Endothelial cell of umbilical vein (primary cell): Measurements from ENCODE around the gene SPZ1. TPM values are rescaled to one million over a fixed set of nuclear protein-coding genes. Genes with fewer than 3 reads are reported as not detected.
A peak's percentile ranks its signal among the peaks of the same experiment; 100 is the strongest.

Experiments
- BruUV-seq: library from RNA; stranded (reverse); fragments of 400-500 nt; replicated peaks from 2 replicates; lab custom pipeline; 2021; lab: Mats Ljungman, UMichigan
- CTCF ChIA-PET: fragments of 300-600, 350-600 bp; sonication (Branson Sonifier 250); formaldehyde crosslinking; loops from one replicate; lab custom pipeline; 2021; ENCODE audit warnings: antibody characterized with exemption, inconsistent platforms; lab: Charles Lee
- POLR2A ChIA-PET: fragments of 300-600, 350-600 bp; sonication (Branson Sonifier 250); formaldehyde crosslinking; loops from one replicate; lab custom pipeline; 2021; ENCODE audit warnings: antibody characterized with exemption, inconsistent platforms; lab: Charles Lee
- DNase-seq: peaks from one replicate; pipeline ENCODE4 v3.0.0-alpha.2; 2011; ENCODE audit warnings: low read depth, low spot score
- FAIRE-seq: peaks from 2 replicates; lab custom pipeline; 2011; peaks lifted over from hg19 to GRCh38; lab: Jason Lieb, UNC
- H2AFZ ChIP-seq: 2 replicates; pipeline ENCODE4 v1.6.0; 2012; ENCODE audit warnings: low read depth, low read length, control low read depth, inconsistent platforms
- H3K27ac ChIP-seq: 2 replicates; pipeline ENCODE4 v1.5.1; 2011; ENCODE audit warnings: low read depth, mild to moderate bottlenecking, control low read depth, low read length, moderate library complexity; ENCODE audit not compliant: insufficient read depth
- H3K27me3 ChIP-seq, 2 experiments: 2 replicates each; pipeline versions ENCODE4 v1.6.0 to v1.6.1; 2011; ENCODE audit warnings: low read length in 2 of 2, mixed read lengths in 1 of 2; ENCODE audit not compliant: control insufficient read depth in 2 of 2, insufficient read depth in 2 of 2
- H3K36me3 ChIP-seq, 2 experiments: 2 replicates in 1 of 2; 3 replicates in 1 of 2; pipeline ENCODE4 v1.5.1; 2011; ENCODE audit warnings: low read length in 2 of 2, mild to moderate bottlenecking in 1 of 2, moderate library complexity in 1 of 2; ENCODE audit not compliant: control insufficient read depth in 2 of 2, insufficient read depth in 2 of 2; ENCODE audit errors: extremely low read depth in 1 of 2
- H3K4me1 ChIP-seq: 3 replicates; pipeline ENCODE4 v1.5.1; 2011; ENCODE audit warnings: mild to moderate bottlenecking, low read length; ENCODE audit not compliant: control insufficient read depth, insufficient read depth; ENCODE audit errors: extremely low read depth
- H3K4me2 ChIP-seq: 2 replicates; pipeline ENCODE4 v1.6.1; 2011; ENCODE audit warnings: low read length, control low read depth, mixed read lengths; ENCODE audit not compliant: insufficient read depth
- H3K4me3 ChIP-seq, 3 experiments: fragments of 200-600 bp in 1 of 3; sonication (generic), shearing (Covaris generic) in 1 of 3; replicated peaks in 1 of 3; 2 replicates each; pipeline ENCODE4 v1.5.1; 2011 to 2016; ENCODE audit warnings: control low read depth in 3 of 3, low read length in 3 of 3, mild to moderate bottlenecking in 2 of 3, inconsistent platforms in 1 of 3, low read depth in 1 of 3, moderate library complexity in 1 of 3; ENCODE audit not compliant: insufficient read depth in 1 of 3
- H3K79me2 ChIP-seq: 2 replicates; pipeline ENCODE4 v1.6.0; 2012; ENCODE audit warnings: low read length, inconsistent platforms; ENCODE audit not compliant: control insufficient read depth, insufficient read depth
- H3K9ac ChIP-seq: replicated peaks from 2 replicates; pipeline ENCODE3; 2011; ENCODE audit warnings: low read length, control low read depth; ENCODE audit not compliant: insufficient read depth; ENCODE audit errors: extremely low read depth
- H3K9me1 ChIP-seq: replicated peaks from 3 replicates; pipeline ENCODE4 v1.6.0; 2011; ENCODE audit warnings: mild to moderate bottlenecking, low read length; ENCODE audit not compliant: control insufficient read depth, insufficient read depth; ENCODE audit errors: extremely low read depth
- H3K9me3 ChIP-seq: replicated peaks from 2 replicates; pipeline ENCODE4 v1.5.1; 2012; ENCODE audit warnings: low read length, inconsistent platforms; ENCODE audit not compliant: control insufficient read depth, insufficient read depth
- H4K20me1 ChIP-seq: replicated peaks from 2 replicates; pipeline ENCODE3; 2011; ENCODE audit warnings: mild to moderate bottlenecking, low read length; ENCODE audit not compliant: control insufficient read depth, insufficient read depth; ENCODE audit errors: extremely low read depth
- CTCF ChIP-seq, 2 donors: IDR thresholded peaks; 1 replicate in 1 of 2; 2 replicates in 1 of 2; pipeline ENCODE4 v1.5.1; 2011; ENCODE audit warnings: low read length in 2 of 2, mild to moderate bottlenecking in 2 of 2, moderate library complexity in 2 of 2, control low read depth in 1 of 2, inconsistent platforms in 1 of 2, low read depth in 1 of 2; ENCODE audit not compliant: insufficient read depth in 1 of 2; ENCODE audit errors: extremely low read depth in 1 of 2
- EZH2 ChIP-seq: IDR thresholded peaks from 2 replicates; pipeline ENCODE4 v1.6.1; 2012; ENCODE audit warnings: borderline replicate concordance, low read depth, mild to moderate bottlenecking, moderate library complexity, low read length, inconsistent platforms; ENCODE audit not compliant: severe bottlenecking
- FOS ChIP-seq: IDR thresholded peaks from 2 replicates; pipeline ENCODE4 v1.6.1; 2011; ENCODE audit warnings: mild to moderate bottlenecking, low read length, moderate library complexity, borderline replicate concordance; ENCODE audit not compliant: insufficient read depth
- GATA2 ChIP-seq: IDR thresholded peaks from 2 replicates; pipeline ENCODE4 v1.7.0; 2011; ENCODE audit warnings: low read depth, mild to moderate bottlenecking, moderate library complexity, mixed read lengths, low read length; ENCODE audit not compliant: insufficient read length, insufficient read depth
- JUN ChIP-seq: IDR thresholded peaks from 2 replicates; pipeline ENCODE4 v1.6.1; 2011; ENCODE audit warnings: borderline replicate concordance, low read depth; ENCODE audit not compliant: insufficient read length, insufficient read depth
- MAX ChIP-seq: IDR thresholded peaks from 2 replicates; pipeline ENCODE4 v1.6.1; 2011; ENCODE audit not compliant: insufficient read depth, insufficient read length
- MYC ChIP-seq: IDR thresholded peaks from one replicate; pipeline ENCODE4 v1.6.1; 2011; ENCODE audit warnings: mild to moderate bottlenecking, low read depth, low read length
- POLR2A ChIP-seq: IDR thresholded peaks from 2 replicates; pipeline ENCODE4 v1.6.1; 2012; ENCODE audit warnings: low read depth, mild to moderate bottlenecking, control low read depth, low read length
- POLR2AphosphoS5 ChIP-seq: IDR thresholded peaks from 2 replicates; pipeline ENCODE4 v1.6.1; 2012; ENCODE audit warnings: low read depth, mild to moderate bottlenecking, control low read depth, low read length, moderate library complexity; ENCODE audit not compliant: insufficient read depth
- dilution Hi-C: fragments of 300-500 bp; cut with MboI; formaldehyde crosslinking; loops from one replicate; pipeline ENCODE4 v1.15.0; 2019; ENCODE audit warnings: low sequenced_read_pairs; ENCODE audit not compliant: extremely low pct_ligation_motif_present
- intact Hi-C: fragments of 100-400 bp; cut with micrococcal nuclease; formaldehyde crosslinking; loops from one replicate; pipeline ENCODE4 v1.10.0; 2022
- polyA plus RNA-seq, 4 experiments: library from polyadenylated mRNA; depleted of rRNA in 3 of 4; stranded (reverse) in 3 of 4; unstranded in 1 of 4; fragments of >200 nt; gene quantifications; 2 replicates each; pipeline versions ENCODE4 v1.2.1 to v1.2.3, GENCODE V29; 2011 to 2012; ENCODE audit warnings: missing spikeins in 1 of 4
- total RNA-seq: library from RNA; stranded (reverse); gene quantifications from 2 replicates; pipeline ENCODE4 v1.2.3, GENCODE V29; 2021

Gene SPZ1
- total and polyA plus RNA-seq, 2 donors (not counting 3 experiments of a cell fraction or from before 2014, with no cell fraction given), result not detected

GRCh38 chr5:80346055-80346454, 26.3 kb downstream of the SPZ1 start:
- dilution Hi-C loops (no loop called here), intact Hi-C loops (no loop called here)
- Histone ChIP-seq H4K20me1 (no peaks in the 10 kb centered on the region), H3K9me3 (no peaks in the 10 kb centered on the region), H3K4me3 (no peak overlapping the region), H3K9me1 (no peaks in the 10 kb centered on the region), H2AFZ (no peak overlapping the region), H3K27ac (no peak overlapping the region), H3K4me1 (no peaks in the 10 kb centered on the region), H3K9ac (no peak overlapping the region), H3K36me3 (no peaks in the 10 kb centered on the region), H3K27me3 (no peaks in the 10 kb centered on the region), H3K79me2 (no peaks in the 10 kb centered on the region), H3K4me2 (no peak overlapping the region)
- DNase-seq (peak; percentile 10), FAIRE-seq (no peak)
- ChIA-PET POLR2A (no interaction called here), CTCF (interaction anchor here (0.6 to 1.3 kb wide), 8 partner anchors 15 to 326 kb away, joined by 3 to 8 read pairs (median 4); partner anchors contain the start of genes DHFR and ZFYVE16)
- no TSS peak for BruUV-seq
- TF ChIP-seq CTCF (IDR thresholded peaks at IDR 0.05; ENCODE audit: extremely low read depth in 1 of 2, insufficient read depth in 1 of 2, low read depth in 1 of 2, low read length in 2 of 2), result peak in 1 of 2 donors; percentile 23
- TF ChIP-seq GATA2, result no peak

GRCh38 chr5:80348171-80348570, 28.4 kb downstream of the SPZ1 start:
- no TSS peak for BruUV-seq
- Histone ChIP-seq H2AFZ (no peak overlapping the region), H3K9me1 (no peaks in the 10 kb centered on the region), H3K79me2 (no peaks in the 10 kb centered on the region), H3K4me2 (no peak overlapping the region), H3K4me1 (no peaks in the 10 kb centered on the region), H3K9ac (no peak overlapping the region), H3K9me3 (no peaks in the 10 kb centered on the region), H3K36me3 (no peaks in the 10 kb centered on the region), H3K27ac (no peak overlapping the region), H3K4me3 (no peak overlapping the region), H4K20me1 (no peaks in the 10 kb centered on the region), H3K27me3 (no peaks in the 10 kb centered on the region)
- ChIA-PET POLR2A (no interaction called here), CTCF (no interaction called here)
- TF ChIP-seq FOS, result no peak
- TF ChIP-seq JUN, result no peak
- TF ChIP-seq POLR2AphosphoS5, result no peak
- TF ChIP-seq POLR2A, result no peak
- no peak for TF ChIP-seq CTCF (IDR thresholded peaks at IDR 0.05; ENCODE audit: extremely low read depth in 1 of 2, insufficient read depth in 1 of 2, low read depth in 1 of 2, low read length in 2 of 2)
- no peak for TF ChIP-seq MYC
- TF ChIP-seq EZH2, result no peak
- TF ChIP-seq GATA2, result no peak
- no peak for TF ChIP-seq MAX
- dilution Hi-C loops (no loop called here), intact Hi-C loops (no loop called here)
- FAIRE-seq (no peak), DNase-seq (no peak)
